Measurements from ENCODE around the gene PADI1.

DNA sequence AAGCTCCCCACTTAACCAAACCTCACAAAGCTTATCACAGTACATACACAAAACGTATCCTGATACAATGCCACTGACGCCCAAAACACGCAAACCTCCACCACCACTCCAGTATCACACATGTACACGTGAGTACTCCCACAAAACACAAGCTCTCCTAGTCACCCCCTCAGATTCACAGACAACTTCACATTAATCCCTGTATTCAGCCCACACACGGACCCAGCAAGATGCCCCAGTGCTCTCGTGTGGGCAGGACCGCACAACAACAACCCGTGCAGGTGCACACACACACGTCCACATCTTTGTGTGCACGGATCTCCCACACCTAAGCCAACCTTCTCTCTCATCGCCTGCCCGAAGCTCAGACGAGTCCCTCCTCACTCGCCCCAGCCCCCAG, 17.6 kb downstream of the PADI1 start:
- no peak for TF ChIP-seq ZFP30 (CRISPR knock-in tag; IDR thresholded peaks at IDR 0.05)
- TF ChIP-seq OSR1 (CRISPR knock-in tag; IDR thresholded peaks at IDR 0.05), result no peak
- TF ChIP-seq ARNTL (CRISPR knock-in tag; IDR thresholded peaks at IDR 0.05; ENCODE audit: borderline replicate concordance, low read depth), result no peak
- TF ChIP-seq GLIS3 (CRISPR knock-in tag; IDR thresholded peaks at IDR 0.05), result no peak
- no peak for TF ChIP-seq RARB (CRISPR knock-in tag; IDR thresholded peaks at IDR 0.05)
- TF ChIP-seq SNAI2 (CRISPR knock-in tag; IDR thresholded peaks at IDR 0.05), result no peak
- TF ChIP-seq, protein P1, sequence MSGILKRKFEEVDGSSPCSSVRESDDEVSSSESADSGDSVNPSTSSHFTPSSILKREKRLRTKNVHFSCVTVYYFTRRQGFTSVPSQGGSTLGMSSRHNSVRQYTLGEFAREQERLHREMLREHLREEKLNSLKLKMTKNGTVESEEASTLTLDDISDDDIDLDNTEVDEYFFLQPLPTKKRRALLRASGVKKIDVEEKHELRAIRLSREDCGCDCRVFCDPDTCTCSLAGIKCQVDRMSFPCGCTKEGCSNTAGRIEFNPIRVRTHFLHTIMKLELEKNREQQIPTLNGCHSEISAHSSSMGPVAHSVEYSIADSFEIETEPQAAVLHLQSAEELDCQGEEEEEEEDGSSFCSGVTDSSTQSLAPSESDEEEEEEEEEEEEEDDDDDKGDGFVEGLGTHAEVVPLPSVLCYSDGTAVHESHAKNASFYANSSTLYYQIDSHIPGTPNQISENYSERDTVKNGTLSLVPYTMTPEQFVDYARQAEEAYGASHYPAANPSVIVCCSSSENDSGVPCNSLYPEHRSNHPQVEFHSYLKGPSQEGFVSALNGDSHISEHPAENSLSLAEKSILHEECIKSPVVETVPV (CRISPR knock-in tag; IDR thresholded peaks at IDR 0.05), result no peak
- no peak for TF ChIP-seq ZFP3 (CRISPR knock-in tag; IDR thresholded peaks at IDR 0.05)
- TF ChIP-seq ZNF70 (CRISPR knock-in tag; IDR thresholded peaks at IDR 0.05), result no peak
- TF ChIP-seq ISL1 (CRISPR knock-in tag; IDR thresholded peaks at IDR 0.05), result no peak
- no peak for TF ChIP-seq ZNF565 (CRISPR knock-in tag; conservative IDR thresholded peaks at IDR 0.05; ENCODE audit: low read depth)

All from SK-N-SH treated with all-trans-retinoic acid at 6 μM for 48 hours (cell line).